ENCODE measurements around the gene NFS1.
A peak's percentile ranks its signal among the peaks of the same experiment; 100 is the strongest.
"Not testable (repeated sequence)": the region's sequence is repeated elsewhere in the genome, so short reads cannot be mapped to it uniquely, and the experiment has no call there.

The NFS1 gene

DNA sequence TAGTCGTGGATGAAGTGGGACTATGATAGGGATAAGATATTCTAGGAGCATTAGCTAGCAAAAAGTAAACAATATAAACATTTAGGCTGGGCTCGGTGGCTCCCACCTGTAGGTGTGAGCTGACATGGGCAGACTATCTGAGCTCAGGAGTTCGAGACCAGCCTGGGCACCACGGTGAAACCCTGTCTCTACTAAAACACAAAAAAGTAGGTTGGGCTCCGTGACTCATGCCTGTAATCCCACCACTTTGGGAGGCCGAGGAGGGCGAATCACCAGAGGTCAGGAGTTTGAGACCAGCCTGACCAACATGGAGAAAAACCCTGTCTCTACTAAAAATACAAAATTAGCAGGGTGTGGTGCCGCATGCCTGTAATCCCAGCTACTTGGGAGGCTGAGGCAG, 19.2 kb upstream of the NFS1 start:
- H2AFZ ChIP-seq (ENCODE audit: low read length, unreplicated experiment); H3K4me3 ChIP-seq (ENCODE audit: low read depth, low read length); H3K27me3 ChIP-seq (ENCODE audit: insufficient read depth, low read length): not testable (repeated sequence)
- peaks cover 77% of the 10 kb centered on the region for H3K79me2 ChIP-seq (ENCODE audit: control insufficient read depth, insufficient read depth, low read length, unreplicated experiment)
- H3K36me3 ChIP-seq (ENCODE audit: insufficient read depth, low read length), result peaks cover 56% of the 10 kb centered on the region
- peaks cover 21% of the 10 kb centered on the region for H3K4me1 ChIP-seq (ENCODE audit: control insufficient read depth, insufficient read depth, low read length, unreplicated experiment)
- H3K27ac ChIP-seq (ENCODE audit: low read depth, low read length), result peak overlapping the region; percentile 20; the same call in 1 of the 2 replicates

DNA sequence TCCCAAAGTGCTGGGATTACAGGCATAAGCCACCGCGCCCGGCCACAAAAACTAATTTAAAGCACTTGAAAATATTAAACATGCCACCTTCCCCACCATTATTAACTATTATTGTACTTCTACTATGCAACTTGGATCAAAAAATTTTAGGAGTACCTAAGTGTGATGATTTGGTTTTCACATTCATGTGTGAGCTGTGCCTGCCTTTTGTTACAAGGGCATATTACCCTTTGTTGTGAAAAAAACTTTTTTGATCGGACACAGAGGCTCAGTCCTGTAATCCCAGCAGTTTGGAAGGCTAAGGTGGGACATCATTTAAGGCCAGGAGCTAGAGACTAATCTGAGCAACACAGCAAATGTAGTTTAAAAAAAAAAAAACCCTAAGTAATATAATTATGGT, 17.2 kb upstream of the NFS1 start:
- no peak overlapping the region for H3K4me3 ChIP-seq (ENCODE audit: low read depth, low read length)
- no peaks in the 10 kb centered on the region for H3K27me3 ChIP-seq (ENCODE audit: insufficient read depth, low read length)
- H3K27ac ChIP-seq (ENCODE audit: low read depth, low read length), result no peak overlapping the region
- H2AFZ ChIP-seq (ENCODE audit: low read length, unreplicated experiment), result no peak overlapping the region
- H3K79me2 ChIP-seq (ENCODE audit: control insufficient read depth, insufficient read depth, low read length, unreplicated experiment), result peaks cover 75% of the 10 kb centered on the region
- peaks cover 23% of the 10 kb centered on the region for H3K4me1 ChIP-seq (ENCODE audit: control insufficient read depth, insufficient read depth, low read length, unreplicated experiment)
- peaks cover 49% of the 10 kb centered on the region for H3K36me3 ChIP-seq (ENCODE audit: insufficient read depth, low read length)

DNA sequence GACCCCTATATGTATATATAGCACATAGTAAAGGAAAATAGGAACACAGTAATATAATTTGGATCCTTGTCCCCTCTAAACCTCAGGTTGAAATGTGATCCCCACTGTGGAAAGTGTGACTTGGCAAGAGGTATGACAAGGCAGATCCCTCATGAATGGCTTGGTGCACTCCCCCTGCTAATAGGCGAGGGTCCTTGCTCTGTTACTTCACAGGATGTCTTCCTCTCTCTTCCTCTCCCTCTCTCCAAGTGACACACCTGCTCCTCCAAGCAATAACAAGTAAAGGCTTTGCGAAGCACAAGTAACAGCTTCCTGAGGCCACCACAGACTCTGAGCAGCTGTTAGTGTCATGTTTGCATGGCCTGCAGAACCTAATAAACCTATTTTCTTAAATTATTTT, 16.5 kb upstream of the NFS1 start:
- Histone ChIP-seq H2AFZ (ENCODE audit: low read length, unreplicated experiment) (no peak overlapping the region), H3K36me3 (ENCODE audit: insufficient read depth, low read length) (peaks cover 50% of the 10 kb centered on the region), H3K4me3 (ENCODE audit: low read depth, low read length) (no peak overlapping the region), H3K27ac (ENCODE audit: low read depth, low read length) (no peak overlapping the region), H3K4me1 (ENCODE audit: control insufficient read depth, insufficient read depth, low read length, unreplicated experiment) (peaks cover 27% of the 10 kb centered on the region), H3K79me2 (ENCODE audit: control insufficient read depth, insufficient read depth, low read length, unreplicated experiment) (peaks cover 75% of the 10 kb centered on the region), H3K27me3 (ENCODE audit: insufficient read depth, low read length) (no peaks in the 10 kb centered on the region)

DNA sequence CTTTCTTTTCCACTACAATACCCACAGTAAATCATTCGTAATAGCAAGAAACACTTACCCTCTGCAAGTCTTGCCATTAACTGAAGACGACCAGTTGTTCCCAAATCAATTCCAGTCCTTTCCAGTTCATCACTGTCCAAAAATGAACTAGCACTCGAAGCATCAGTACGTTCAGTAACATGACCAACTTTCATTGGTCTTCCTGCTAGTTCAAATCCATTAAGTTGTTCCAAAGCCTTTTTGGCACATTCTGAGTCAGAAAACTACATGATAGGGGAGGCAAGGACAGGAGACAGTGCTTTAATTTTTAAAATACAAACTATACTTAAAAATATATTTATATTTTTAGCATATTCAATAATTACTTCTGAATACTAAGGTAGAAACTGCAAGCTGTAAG, 15.0 kb upstream of the NFS1 start:
- Histone ChIP-seq H3K79me2 (ENCODE audit: control insufficient read depth, insufficient read depth, low read length, unreplicated experiment) (peaks cover 76% of the 10 kb centered on the region), H3K36me3 (ENCODE audit: insufficient read depth, low read length) (peaks cover 58% of the 10 kb centered on the region), H3K27me3 (ENCODE audit: insufficient read depth, low read length) (no peaks in the 10 kb centered on the region), H3K4me1 (ENCODE audit: control insufficient read depth, insufficient read depth, low read length, unreplicated experiment) (peaks cover 28% of the 10 kb centered on the region), H3K27ac (ENCODE audit: low read depth, low read length) (no peak overlapping the region), H2AFZ (ENCODE audit: low read length, unreplicated experiment) (no peak overlapping the region), H3K4me3 (ENCODE audit: low read depth, low read length) (no peak overlapping the region)

DNA sequence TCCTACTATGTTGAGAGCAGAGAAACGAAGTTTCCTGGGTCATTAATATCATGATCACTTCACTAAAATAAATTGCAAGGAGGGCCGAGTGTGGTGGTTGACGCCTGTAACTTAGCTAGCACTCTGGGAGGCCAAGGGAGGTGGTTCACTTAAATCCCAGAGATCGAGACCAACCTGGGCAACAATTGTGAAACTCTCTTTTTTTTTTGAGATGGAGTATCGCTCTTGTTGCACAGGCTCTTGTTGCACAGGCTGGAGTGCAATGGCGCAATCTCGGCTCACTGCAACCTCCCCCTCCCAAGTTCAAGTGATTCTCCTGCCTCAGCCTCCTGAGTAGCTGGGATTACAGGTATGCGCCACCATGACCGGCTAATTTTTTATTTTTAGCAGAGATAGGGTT, 14.0 kb upstream of the NFS1 start:
- not testable (repeated sequence) for H3K4me3 ChIP-seq (ENCODE audit: low read depth, low read length); H2AFZ ChIP-seq (ENCODE audit: low read length, unreplicated experiment); H3K27ac ChIP-seq (ENCODE audit: low read depth, low read length); H3K27me3 ChIP-seq (ENCODE audit: insufficient read depth, low read length)
- peaks cover 27% of the 10 kb centered on the region for H3K4me1 ChIP-seq (ENCODE audit: control insufficient read depth, insufficient read depth, low read length, unreplicated experiment)
- peaks cover 77% of the 10 kb centered on the region for H3K79me2 ChIP-seq (ENCODE audit: control insufficient read depth, insufficient read depth, low read length, unreplicated experiment)
- peaks cover 64% of the 10 kb centered on the region for H3K36me3 ChIP-seq (ENCODE audit: insufficient read depth, low read length)

DNA sequence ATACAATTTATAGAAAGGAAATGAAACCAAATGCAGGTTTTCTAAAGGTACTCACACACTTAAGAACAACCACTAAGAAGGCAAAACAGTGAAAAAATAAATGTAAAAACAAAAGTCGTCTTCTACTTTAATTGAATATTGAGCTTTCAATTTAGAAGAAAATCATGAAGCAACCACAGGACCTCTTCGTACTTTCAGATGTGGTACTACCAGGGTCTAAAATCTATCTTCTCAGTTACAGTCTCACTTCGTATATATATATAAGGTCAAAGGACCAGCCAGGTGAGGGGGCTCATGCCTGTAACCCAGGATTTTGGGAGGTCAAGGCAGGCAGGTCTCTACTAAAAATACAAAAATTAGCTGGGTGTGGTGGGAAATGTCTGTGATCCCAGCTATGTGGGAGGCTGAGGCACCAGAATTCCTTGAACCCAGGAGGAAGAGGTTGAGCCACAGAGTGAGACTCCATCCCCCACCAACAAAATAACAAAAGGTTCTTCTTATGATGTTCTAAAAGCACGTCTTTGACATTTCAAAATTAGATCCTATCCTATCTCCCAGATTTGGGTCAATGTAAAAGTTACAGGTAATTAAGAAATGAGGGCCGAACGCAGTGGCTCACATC, 12.5 kb upstream of the NFS1 start:
- no peak overlapping the region for H2AFZ ChIP-seq (ENCODE audit: low read length, unreplicated experiment)
- peaks cover 72% of the 10 kb centered on the region for H3K79me2 ChIP-seq (ENCODE audit: control insufficient read depth, insufficient read depth, low read length, unreplicated experiment)
- H3K36me3 ChIP-seq (ENCODE audit: insufficient read depth, low read length), result peaks cover 68% of the 10 kb centered on the region
- no peaks in the 10 kb centered on the region for H3K27me3 ChIP-seq (ENCODE audit: insufficient read depth, low read length)
- peak overlapping the region; percentile 35; the same call in 1 of the 2 replicates for H3K27ac ChIP-seq (ENCODE audit: low read depth, low read length)
- peaks cover 27% of the 10 kb centered on the region for H3K4me1 ChIP-seq (ENCODE audit: control insufficient read depth, insufficient read depth, low read length, unreplicated experiment)
- no peak overlapping the region for H3K4me3 ChIP-seq (ENCODE audit: low read depth, low read length)

DNA sequence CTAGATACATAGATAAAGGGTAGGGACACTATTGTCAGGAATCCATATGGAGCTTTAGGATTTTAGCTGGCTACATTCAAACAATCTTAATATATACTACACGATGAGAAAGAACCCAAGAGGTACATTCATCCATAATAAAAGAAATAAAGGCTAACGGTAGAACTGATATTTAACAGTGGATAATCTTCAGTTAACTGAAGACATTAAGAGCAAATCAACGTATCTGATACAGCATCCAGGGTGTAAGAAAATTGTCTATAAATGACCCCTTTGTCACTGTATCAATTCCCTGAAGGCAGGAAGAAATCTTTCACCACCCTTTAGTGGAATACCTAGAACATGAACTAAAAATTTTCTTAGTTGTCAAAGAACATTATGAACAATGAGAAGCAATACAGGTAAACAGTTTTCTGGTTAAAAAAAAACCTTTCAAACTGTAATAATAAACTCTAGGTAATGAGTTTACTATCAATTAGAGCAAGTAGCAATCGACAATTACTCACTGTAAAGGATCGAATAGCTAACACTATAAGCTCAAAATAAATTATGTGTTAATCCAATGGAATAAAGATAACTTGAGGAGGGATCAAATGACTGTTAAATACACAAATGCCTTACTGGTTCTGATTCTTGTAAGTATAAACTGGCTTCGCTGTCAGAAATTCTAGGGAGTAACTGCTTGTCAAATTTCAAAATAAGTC, 11.9 kb upstream of the NFS1 start:
- Histone ChIP-seq H3K36me3 (ENCODE audit: insufficient read depth, low read length) (peaks cover 62% of the 10 kb centered on the region), H3K27ac (ENCODE audit: low read depth, low read length) (peak overlapping the region; percentile 35), H2AFZ (ENCODE audit: low read length, unreplicated experiment) (no peak overlapping the region), H3K4me1 (ENCODE audit: control insufficient read depth, insufficient read depth, low read length, unreplicated experiment) (peaks cover 27% of the 10 kb centered on the region), H3K79me2 (ENCODE audit: control insufficient read depth, insufficient read depth, low read length, unreplicated experiment) (peaks cover 66% of the 10 kb centered on the region), H3K27me3 (ENCODE audit: insufficient read depth, low read length) (no peaks in the 10 kb centered on the region), H3K4me3 (ENCODE audit: low read depth, low read length) (no peak overlapping the region)

DNA sequence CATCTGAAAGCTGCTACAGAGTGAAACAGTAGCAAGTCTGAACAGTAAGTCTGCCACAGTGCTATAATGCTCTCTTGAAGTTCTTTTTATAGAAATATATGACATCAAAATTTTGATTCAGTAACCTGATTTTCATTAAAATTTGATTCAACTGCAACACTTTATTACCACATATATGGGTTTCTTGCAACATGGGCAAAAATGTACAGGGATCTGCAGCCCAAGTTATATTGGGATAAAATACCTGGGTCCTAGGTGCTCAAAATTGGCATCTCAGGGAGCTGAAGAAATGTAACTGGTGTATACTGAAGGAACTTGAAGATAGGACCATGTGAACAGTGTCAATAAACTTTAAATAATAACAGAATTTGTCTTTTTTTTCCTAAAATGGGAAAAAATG, 10.9 kb upstream of the NFS1 start:
- Histone ChIP-seq H3K27me3 (ENCODE audit: insufficient read depth, low read length) (no peaks in the 10 kb centered on the region), H3K79me2 (ENCODE audit: control insufficient read depth, insufficient read depth, low read length, unreplicated experiment) (peaks cover 64% of the 10 kb centered on the region), H3K4me3 (ENCODE audit: low read depth, low read length) (no peak overlapping the region), H2AFZ (ENCODE audit: low read length, unreplicated experiment) (no peak overlapping the region), H3K4me1 (ENCODE audit: control insufficient read depth, insufficient read depth, low read length, unreplicated experiment) (peaks cover 28% of the 10 kb centered on the region), H3K36me3 (ENCODE audit: insufficient read depth, low read length) (peaks cover 63% of the 10 kb centered on the region), H3K27ac (ENCODE audit: low read depth, low read length) (peak overlapping the region; percentile 41)

DNA sequence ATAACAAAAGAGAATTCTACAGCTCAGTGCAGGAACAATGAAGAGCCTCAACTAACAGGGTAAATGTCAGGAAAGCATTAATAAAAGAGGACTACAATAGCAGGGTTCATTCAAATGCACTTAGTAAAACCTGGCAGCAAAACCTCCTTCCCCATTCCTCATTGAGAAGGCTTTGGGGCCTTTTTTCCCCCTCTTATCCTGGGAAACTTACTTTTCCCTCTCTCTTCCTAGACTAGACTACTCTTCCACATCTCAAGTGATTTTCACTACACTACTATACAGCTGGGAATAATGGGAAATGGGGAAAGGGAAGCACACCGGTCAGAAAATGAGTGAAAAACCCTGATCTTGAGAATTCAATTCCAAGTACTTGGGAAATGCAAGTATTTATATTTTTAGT, 10.1 kb upstream of the NFS1 start:
- no peak overlapping the region for H3K4me3 ChIP-seq (ENCODE audit: low read depth, low read length)
- H3K36me3 ChIP-seq (ENCODE audit: insufficient read depth, low read length), result peaks cover 65% of the 10 kb centered on the region
- H2AFZ ChIP-seq (ENCODE audit: low read length, unreplicated experiment), result no peak overlapping the region
- peaks cover 33% of the 10 kb centered on the region for H3K4me1 ChIP-seq (ENCODE audit: control insufficient read depth, insufficient read depth, low read length, unreplicated experiment)
- H3K27ac ChIP-seq (ENCODE audit: low read depth, low read length), result peak overlapping the region; percentile 41
- peaks cover 61% of the 10 kb centered on the region for H3K79me2 ChIP-seq (ENCODE audit: control insufficient read depth, insufficient read depth, low read length, unreplicated experiment)
- no peaks in the 10 kb centered on the region for H3K27me3 ChIP-seq (ENCODE audit: insufficient read depth, low read length)

DNA sequence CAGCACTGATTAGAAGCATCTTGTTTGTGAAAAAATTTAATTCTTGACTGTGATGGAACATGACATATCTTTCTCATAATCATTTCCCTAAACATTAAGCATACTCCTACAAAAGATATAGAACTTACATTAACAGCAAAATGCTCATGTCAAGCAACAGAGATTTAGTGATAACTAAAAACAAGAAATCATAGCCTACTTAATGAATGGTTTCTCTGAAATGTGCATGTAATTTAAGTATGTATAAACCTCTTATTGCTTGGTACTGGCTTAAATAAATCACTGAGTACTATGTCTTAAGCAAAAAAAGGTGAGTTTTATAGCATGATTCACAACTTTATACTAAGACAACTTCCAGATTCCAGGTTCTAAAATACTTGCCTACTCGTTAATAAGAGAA, 9.3 kb upstream of the NFS1 start:
- peaks cover 65% of the 10 kb centered on the region for H3K36me3 ChIP-seq (ENCODE audit: insufficient read depth, low read length)
- no peak overlapping the region for H2AFZ ChIP-seq (ENCODE audit: low read length, unreplicated experiment)
- H3K79me2 ChIP-seq (ENCODE audit: control insufficient read depth, insufficient read depth, low read length, unreplicated experiment), result peaks cover 54% of the 10 kb centered on the region
- H3K27ac ChIP-seq (ENCODE audit: low read depth, low read length), result peak overlapping the region; percentile 41
- H3K4me3 ChIP-seq (ENCODE audit: low read depth, low read length), result no peak overlapping the region
- no peaks in the 10 kb centered on the region for H3K27me3 ChIP-seq (ENCODE audit: insufficient read depth, low read length)
- peaks cover 33% of the 10 kb centered on the region for H3K4me1 ChIP-seq (ENCODE audit: control insufficient read depth, insufficient read depth, low read length, unreplicated experiment)

All from ACC112 (cell line).